Heart right ventricle (tissue), 16 donors: ENCODE measurements around the gene SYT15B. TPM values are rescaled to one million over a fixed set of nuclear protein-coding genes. Genes with fewer than 3 reads are reported as not detected.
"Not testable (repeated sequence)": the region's sequence is repeated elsewhere in the genome, so short reads cannot be mapped to it uniquely, and the experiment has no call there.

Source experiments
- ATAC-seq, 8 donors: fragments of 200-7000 bp; cut with Tn5 transposase; one replicate each; pipeline ENCODE4 v1.9.1; 2020; ENCODE audit warnings: mild to moderate bottlenecking in 8 of 8, moderate library complexity in 8 of 8, moderate number of reproducible peaks in 1 of 8
- DNase-seq, 2 donors: peaks; one replicate each; pipeline ENCODE4 v3.0.0-alpha.2; 2020
- H3K27ac ChIP-seq, 10 donors: fragments of 200-600 bp; sonication (generic) in 2 of 10; one replicate each; pipeline versions ENCODE4 v1.5.0 to v1.8.0; 2020 to 2022; ENCODE audit warnings: mild to moderate bottlenecking in 3 of 10
- H3K27me3 ChIP-seq, 7 donors: fragments of 200-600 bp; one replicate each; pipeline ENCODE4 v1.8.0; 2021 to 2022; ENCODE audit warnings: mild to moderate bottlenecking in 2 of 7
- H3K36me3 ChIP-seq, 9 donors: fragments of 200-600 bp; sonication (generic) in 1 of 9; one replicate each; pipeline versions ENCODE4 v1.5.0 to v1.8.0; 2020 to 2022; ENCODE audit warnings: mild to moderate bottlenecking in 2 of 9
- H3K4me1 ChIP-seq, 9 donors: fragments of 200-600 bp; sonication (generic) in 1 of 9; one replicate each; pipeline versions ENCODE4 v1.5.0 to v1.8.0; 2020 to 2022; ENCODE audit warnings: mild to moderate bottlenecking in 4 of 9
- H3K4me3 ChIP-seq, 10 donors: fragments of 200-600 bp; sonication (generic) in 2 of 10; one replicate each; pipeline versions ENCODE4 v1.5.0 to v1.8.0; 2020 to 2022; ENCODE audit warnings: mild to moderate bottlenecking in 7 of 10, moderate library complexity in 2 of 10
- H3K9me3 ChIP-seq, 11 donors: fragments of 200-600 bp in 10 of 11; sonication (generic) in 2 of 11; one replicate each; pipeline versions ENCODE4 v1.5.0 to v1.8.0; 2013 to 2022; ENCODE audit warnings: mild to moderate bottlenecking in 2 of 11, control low read depth in 1 of 11, moderate library complexity in 1 of 11
- CTCF ChIP-seq, 9 donors: fragments of 200-600 bp; sonication (generic) in 2 of 9; IDR thresholded peaks; one replicate each; pipeline versions ENCODE4 v1.5.0 to v1.8.0; 2021 to 2022; ENCODE audit warnings: antibody characterized with exemption in 9 of 9, mild to moderate bottlenecking in 5 of 9, moderate library complexity in 1 of 9
- WGBS, 2 donors: extraction: QIAGEN DNeasy Blood & Tissue Kit; methylation state at CpG; one replicate each; pipeline ENCODE4 v1.1.7; 2013; ENCODE audit warnings: inconsistent platforms in 1 of 2; 5-methylcytosine and 5-hydroxymethylcytosine counted together
- intact Hi-C, 10 donors: fragments of 100-400 bp; cut with DNase I; formaldehyde crosslinking; loops; one replicate each; pipeline versions ENCODE4 v1.11.1 to v1.14.2; 2022
- long read RNA-seq, 3 donors: library from polyadenylated mRNA; unstranded; transcript quantifications; one replicate each; pipeline ENCODE4 v2.0.0, GENCODE V29; 2020 to 2021
- polyA plus RNA-seq, 2 donors: library from polyadenylated mRNA; stranded (reverse); fragments of 200-250 nt; gene quantifications; one replicate each; pipeline ENCODE4 v1.2.3, GENCODE V29; 2013
- total RNA-seq, 10 donors: library from RNA; stranded (reverse); fragmentation: NEBNext Ultra II Directional in 3 of 10; extraction: Animal tissue kit (Norgen Biotek cat#: 25700) in 3 of 10; gene quantifications; one replicate each; pipeline versions ENCODE4 v1.2.1 to v1.2.4, GENCODE V29; 2021 to 2023
- donor health status: Arrhythmogenic right ventricular cardiomyopathy.
- donor health status: ischemic (EF 13 %, LVEDD 7.1; RV severe dilation, severe dysfunction).
- donor health status: healthy with polysubstance abuse.
- donor health status: DM: no; HTN: yes; CAD: no.
- donor health status: DM: no; HTN: no; CAD: no.
- donor health status: ischemic (EF 25% LVEDD 6.9; RV normal size, moderate dysfunction).
- donor health status: ischemic (EF 25% LVEDD 5.7; RV mildly dilated, moderate dysfunction).
- donor health status: healthy.
- donor health status: DM: yes; HTN: yes; CAD: no.
- donor health status: Ischemic cardiomyopathy.
- donor health status: ischemic (EF 35%, LVEDD 5.7; RV mildly dilated, moderate dysfunction).
- donor health status: nonischemic (EF 11% LVEDD 7.7; RV severe dilation, severe dysfunction).
- donor health status: DM: yes; HTN: yes; CAD: no.
- donor health status: PGD.
- donor health status: ischemic (EF 29% LVEDD 5.4; RV normal size, mild dysfunction).
- donor health status: nonischemic (EF 23%, LVEDD 6.1; RV moderate dilation, normal function).

The SYT15B gene
- total RNA-seq (1 to 10 TPM in 6 of 10 donors, under 1 TPM in 4; 0.25 to 3.8 (median 1.3) TPM), polyA plus RNA-seq (under 1 TPM; 0.37 to 0.67 TPM)
- long read RNA-seq, donor 1, partial matches to known transcripts = 1 of 8 reads
- long read RNA-seq, donor 1, other reads (novel, unspliced or antisense) = 7 of 8 reads
- long read RNA-seq, donor 2, partial matches to known transcripts = 1 of 1 reads
- long read RNA-seq, donor 2, other reads (novel, unspliced or antisense) = 0 of 1 reads
- long read RNA-seq, donor 3, partial matches to known transcripts = 0 of 1 reads
- long read RNA-seq, donor 3, other reads (novel, unspliced or antisense) = 1 of 1 reads

- H3K27ac ChIP-seq, H3K9me3 ChIP-seq, H3K4me1 ChIP-seq, H3K36me3 ChIP-seq, ATAC-seq, intact Hi-C loops, DNase-seq: not testable (repeated sequence)
- peak within 1 kb of the TSS in 7 of 10 donors; percentile 18 to 37 (median 24) for H3K4me3 ChIP-seq
- peaks cover 0 to 10% (median 4%) of the 10 kb centered on the region in 7 donors for H3K27me3 ChIP-seq
- WGBS, 2 donors = 44 to 47% methylated on average over 23 to 27 of the region's 33 CpGs
Observed at GRCh38 chr10:47763554-47764175, at the start of gene SYT15B. Gene SYT15B (minus strand): TSS chr10:47763592. CDS start chr10:47762640, 952 bp downstream.

- 66 to 69% methylated on average over 2 to 3 of the region's 4 CpGs for WGBS, 2 donors
- H3K4me3 ChIP-seq, DNase-seq, H3K36me3 ChIP-seq, H3K27me3 ChIP-seq, intact Hi-C loops, H3K4me1 ChIP-seq, H3K27ac ChIP-seq, ATAC-seq, H3K9me3 ChIP-seq: not testable (repeated sequence)
Observed at GRCh38 chr10:47779590-47779989, 16.2 kb upstream of the SYT15B start.

GRCh38 chr10:47775361-47776231, 12.2 kb upstream of the SYT15B start:
- DNase-seq, H3K27me3 ChIP-seq, H3K4me3 ChIP-seq, H3K4me1 ChIP-seq, H3K27ac ChIP-seq, H3K36me3 ChIP-seq, intact Hi-C loops, H3K9me3 ChIP-seq: not testable (repeated sequence)
- peak in 7 of 9 donors; percentile 23 to 49 (median 42) for TF ChIP-seq CTCF (IDR thresholded peaks at IDR 0.05)
- 27 to 29% methylated on average over 4 of the region's 6 CpGs for WGBS, 2 donors
- peak; percentile 34 to 85 (median 74) for ATAC-seq

- H3K9me3 ChIP-seq, H3K36me3 ChIP-seq, DNase-seq, ATAC-seq, H3K4me3 ChIP-seq, H3K27ac ChIP-seq, H3K27me3 ChIP-seq, intact Hi-C loops, H3K4me1 ChIP-seq: not testable (repeated sequence)
- no CpG with 5 or more reads among the region's 2 CpGs for WGBS, 2 donors
Observed at GRCh38 chr10:47770745-47771144, 7.4 kb upstream of the SYT15B start.

- H3K4me3 ChIP-seq, H3K36me3 ChIP-seq, H3K9me3 ChIP-seq, DNase-seq, H3K4me1 ChIP-seq, H3K27me3 ChIP-seq, H3K27ac ChIP-seq, intact Hi-C loops: not testable (repeated sequence)
- ATAC-seq = peak in 1 of 8 donors; percentile 7
- WGBS, 2 donors = 70 to 73% methylated on average over 3 to 6 of the region's 7 CpGs
Observed at GRCh38 chr10:47768578-47769115, 5.3 kb upstream of the SYT15B start.

DNA sequence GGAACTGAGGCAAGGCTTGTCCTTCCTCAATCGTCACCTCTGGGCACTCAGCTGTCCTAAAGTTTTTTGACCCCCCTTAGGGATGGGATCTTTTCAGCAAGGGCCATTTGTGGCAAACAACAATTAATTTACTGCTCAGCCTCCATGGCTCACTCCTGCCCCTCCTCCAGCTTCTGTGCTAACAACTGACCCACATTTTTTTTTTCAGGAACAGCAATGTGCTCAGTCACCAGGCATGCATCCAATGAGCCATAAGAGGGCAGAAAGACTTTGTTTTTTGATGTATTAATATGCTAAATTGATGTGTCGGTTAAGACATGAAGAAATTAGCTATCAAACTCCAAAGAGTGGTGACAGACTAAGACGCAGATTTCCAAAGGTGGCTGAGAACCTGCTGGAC, 4.7 kb upstream of the SYT15B start:
- H3K27ac ChIP-seq, H3K4me1 ChIP-seq, H3K36me3 ChIP-seq, H3K4me3 ChIP-seq, H3K27me3 ChIP-seq, ATAC-seq, DNase-seq, intact Hi-C loops, H3K9me3 ChIP-seq: not testable (repeated sequence)
- 81 to 82% methylated on average over 1 to 2 of the region's 3 CpGs for WGBS, 2 donors

DNA sequence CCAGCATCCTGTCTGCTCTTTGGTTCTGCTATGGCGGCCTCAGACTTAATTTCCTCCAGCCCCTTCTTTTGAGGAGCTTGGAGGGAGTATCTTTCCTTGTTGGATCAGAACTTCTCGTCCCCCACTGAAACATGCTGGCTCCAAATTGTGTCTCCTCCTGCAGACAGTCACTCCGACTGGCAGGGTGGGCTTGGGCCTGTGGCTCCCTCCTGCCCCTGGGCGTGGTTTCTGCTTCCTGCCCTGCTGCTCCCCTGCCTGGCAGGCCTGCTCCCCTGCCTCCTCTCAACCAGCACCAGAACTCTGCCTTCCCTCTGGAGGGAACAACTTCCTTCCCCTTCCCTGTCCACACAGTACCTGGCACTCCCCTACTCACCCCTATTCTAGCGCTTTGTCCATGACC, 3.8 kb upstream of the SYT15B start:
- H3K36me3 ChIP-seq, H3K9me3 ChIP-seq, H3K4me3 ChIP-seq, H3K4me1 ChIP-seq, intact Hi-C loops, H3K27ac ChIP-seq, DNase-seq: not testable (repeated sequence)
- WGBS, 2 donors = 60 to 70% methylated on average over 2 of the region's 5 CpGs
- H3K27me3 ChIP-seq = peaks cover 0 to 10% (median 4%) of the 10 kb centered on the region in 7 donors
- ATAC-seq = peak in 3 of 8 donors; percentile 10 to 42 (median 11)

DNA sequence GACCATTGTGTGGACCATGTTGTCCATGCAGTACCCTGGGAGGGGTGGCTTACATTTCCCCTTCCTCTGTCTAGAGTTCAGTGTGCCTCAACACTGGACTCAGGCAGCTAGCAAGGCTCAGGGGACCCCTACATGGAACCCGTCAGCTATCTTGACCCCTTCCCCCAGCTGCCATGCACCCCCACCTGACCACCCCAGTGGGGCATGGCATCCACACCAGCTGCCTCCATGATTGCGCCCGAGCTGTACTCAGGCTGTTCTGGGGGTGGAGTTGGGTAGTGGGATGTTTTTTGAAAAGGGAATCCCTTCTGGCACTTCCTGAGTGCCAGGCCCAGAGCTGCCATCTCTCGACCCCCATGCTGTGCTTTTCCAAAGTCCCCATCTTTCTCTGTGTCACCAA, 1.8 kb upstream of the SYT15B start:
- ATAC-seq, intact Hi-C loops: not testable (repeated sequence)
- 97% methylated on average over 3 of the region's 4 CpGs; no CpG with 5 or more reads in 1 of the 2 donors for WGBS, 2 donors

DNA sequence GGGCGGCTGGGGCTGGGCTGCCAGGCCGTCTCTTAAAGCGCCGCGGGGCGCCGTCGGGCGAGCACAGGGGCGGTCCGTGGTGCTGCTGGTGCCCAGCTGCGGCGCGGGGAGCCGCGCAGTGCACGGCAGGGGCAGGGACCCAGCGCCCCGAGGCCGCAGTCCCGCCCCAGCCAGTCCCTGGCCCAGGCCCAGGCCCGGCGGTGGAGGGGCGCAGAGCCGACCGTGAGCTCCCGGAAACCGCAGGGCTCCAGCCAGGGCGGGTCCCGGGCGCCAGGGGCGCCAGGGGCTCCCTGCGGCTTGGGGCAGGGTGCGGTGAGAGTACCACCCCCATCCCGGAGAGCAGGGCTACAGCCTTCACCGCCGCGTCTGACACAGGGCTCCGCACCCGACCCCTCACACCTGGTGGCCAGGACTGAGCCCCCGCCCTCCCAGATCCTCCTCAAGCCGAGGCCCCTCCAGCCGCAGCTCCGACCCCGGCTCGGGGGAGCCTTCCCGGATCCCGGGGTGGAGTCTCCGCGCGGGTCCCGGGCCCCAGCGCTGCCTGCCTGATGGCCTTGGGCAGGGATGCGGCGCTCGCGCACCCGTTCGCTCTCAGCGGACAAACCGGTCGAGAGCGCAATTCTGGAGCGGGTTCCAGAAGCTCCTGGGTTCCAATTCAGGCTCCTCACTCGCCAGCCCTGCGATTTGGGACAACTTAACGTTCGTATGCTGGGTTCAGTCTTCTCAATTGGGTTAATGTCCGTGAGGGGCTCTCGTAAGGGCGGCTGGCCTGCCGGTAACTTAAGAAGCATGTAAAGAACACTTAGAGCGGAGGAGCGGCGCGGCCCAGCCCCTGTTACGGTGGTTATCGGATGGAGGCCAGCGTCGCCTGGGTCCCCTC, 478 bp downstream of the SYT15B start:
- H3K27ac ChIP-seq, H3K4me1 ChIP-seq, H3K9me3 ChIP-seq, H3K36me3 ChIP-seq, intact Hi-C loops, DNase-seq: not testable (repeated sequence)
- WGBS, 2 donors = 1 to 2% methylated on average over 46 to 56 of the region's 80 CpGs
- ATAC-seq = peak in 6 of 8 donors; percentile 28 to 54 (median 39)
- H3K27me3 ChIP-seq = peaks cover 0 to 10% (median 4%) of the 10 kb centered on the region in 7 donors
- H3K4me3 ChIP-seq = peak overlapping the region in 7 of 10 donors; percentile 18 to 37 (median 24)

More for the DNA sequence above, 1.8 kb upstream of the SYT15B start:
- H3K27me3 ChIP-seq = peaks cover 0 to 10% (median 4%) of the 10 kb centered on the region in 7 donors
- not testable (repeated sequence) for H3K4me1 ChIP-seq, H3K36me3 ChIP-seq, H3K27ac ChIP-seq, H3K9me3 ChIP-seq, H3K4me3 ChIP-seq, DNase-seq
